GM18951 (cell line): ENCODE data around the gene CDC42BPG.

Experiments used
- POLR2A ChIP-seq: IDR thresholded peaks from 4 replicates; pipeline ENCODE4 v1.6.1; 2011; ENCODE audit warnings: mild to moderate bottlenecking; ENCODE audit not compliant: insufficient read length, insufficient read depth; ENCODE audit errors: extremely low read depth
- in situ Hi-C: fragments of 300-500 bp; cut with MboI; formaldehyde crosslinking; loops from one replicate; pipeline ENCODE4 v1.12.0; 2022; ENCODE audit warnings: low sequenced_read_pairs, mixed read lengths, inconsistent platforms; ENCODE audit not compliant: unreplicated experiment

CDC42BPG gene

DNA sequence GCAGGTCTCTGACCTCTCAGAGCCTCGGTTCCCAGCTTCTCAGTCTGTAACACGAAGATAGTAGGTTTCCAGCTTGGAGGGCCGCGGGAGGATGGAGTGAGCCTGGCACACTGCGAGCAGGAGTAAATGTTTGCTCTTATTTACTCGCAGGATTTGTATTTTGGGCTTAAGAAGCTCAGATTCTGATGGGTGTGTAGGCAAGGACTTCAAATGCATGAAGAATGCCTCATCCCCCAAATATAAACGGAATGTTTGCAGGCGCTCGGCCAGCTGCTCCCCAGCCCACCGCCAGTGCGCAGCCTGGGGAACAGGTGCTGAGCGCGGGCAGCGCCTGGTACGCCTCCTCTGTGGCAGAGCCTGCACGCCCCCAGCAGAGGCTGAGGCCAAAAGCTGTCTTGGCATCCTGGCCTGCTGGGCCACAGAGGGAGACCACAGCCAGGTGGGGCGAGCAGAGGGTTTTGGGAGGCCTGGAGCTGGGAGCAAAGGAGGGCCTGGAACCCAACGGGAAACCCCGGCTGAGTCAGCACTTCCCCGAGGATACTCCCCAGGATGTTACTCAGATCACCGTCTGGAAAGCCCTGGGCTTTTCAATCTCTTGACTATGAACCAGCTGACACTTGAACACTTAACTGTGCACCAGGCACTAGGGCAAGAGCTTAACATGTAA lies 24.6 kb upstream of the CDC42BPG start:
- in situ Hi-C loops, result no loop called here

DNA sequence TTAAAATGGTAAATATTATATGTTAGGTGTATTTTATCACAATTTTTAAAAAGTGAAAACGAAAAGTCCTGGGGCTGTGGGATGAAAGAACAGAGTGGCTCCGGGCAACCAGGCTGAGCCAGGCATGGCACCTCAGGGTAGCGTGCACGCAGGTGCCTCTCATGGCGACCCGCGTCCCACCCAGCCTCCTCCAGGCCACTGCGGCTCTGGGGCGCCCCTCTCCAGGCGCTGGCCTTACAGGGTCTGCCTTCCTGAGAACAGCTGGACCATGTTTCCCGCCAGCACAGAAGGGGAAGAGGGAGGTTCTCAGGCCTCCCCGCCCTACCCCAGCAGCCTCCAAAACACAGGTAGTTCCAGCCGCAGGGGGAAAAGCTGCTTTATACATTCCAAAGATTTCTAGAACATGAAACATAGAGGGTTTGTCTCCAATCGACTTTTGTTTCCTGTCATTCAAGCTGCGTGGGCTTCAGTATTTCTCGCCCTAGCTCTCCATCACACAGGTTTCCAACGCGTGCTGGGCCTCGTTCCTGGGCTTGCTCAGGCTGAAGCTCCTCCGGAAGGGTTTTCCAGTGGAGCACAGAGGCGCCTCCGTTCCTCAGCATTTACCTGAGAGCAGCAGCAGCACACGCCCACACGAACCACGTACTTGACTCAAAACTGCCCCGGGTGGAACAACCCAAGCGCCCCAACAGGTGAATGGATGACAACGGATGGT lies 23.5 kb upstream of the CDC42BPG start:
- no peak for TF ChIP-seq POLR2A
- in situ Hi-C loops, result no loop called here

More for the DNA sequence above, 24.6 kb upstream of the CDC42BPG start:
- no peak for TF ChIP-seq POLR2A

DNA sequence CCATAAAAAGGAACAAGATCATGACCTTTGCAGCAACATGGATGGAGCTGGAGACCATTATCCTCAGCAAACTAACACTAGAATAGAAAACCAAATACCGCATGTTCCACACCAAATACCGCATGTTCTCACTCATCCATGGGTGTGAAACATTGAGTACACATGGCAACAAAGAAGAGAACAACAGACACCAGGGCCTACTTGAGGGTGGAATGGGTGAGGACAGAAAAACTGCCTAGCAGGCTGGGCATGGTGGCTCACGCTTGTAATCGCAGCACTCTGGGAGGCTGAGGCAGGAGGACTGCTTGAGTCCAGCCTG lies 21.7 kb upstream of the CDC42BPG start:
- in situ Hi-C loops, result no loop called here
- TF ChIP-seq POLR2A, result no peak

DNA sequence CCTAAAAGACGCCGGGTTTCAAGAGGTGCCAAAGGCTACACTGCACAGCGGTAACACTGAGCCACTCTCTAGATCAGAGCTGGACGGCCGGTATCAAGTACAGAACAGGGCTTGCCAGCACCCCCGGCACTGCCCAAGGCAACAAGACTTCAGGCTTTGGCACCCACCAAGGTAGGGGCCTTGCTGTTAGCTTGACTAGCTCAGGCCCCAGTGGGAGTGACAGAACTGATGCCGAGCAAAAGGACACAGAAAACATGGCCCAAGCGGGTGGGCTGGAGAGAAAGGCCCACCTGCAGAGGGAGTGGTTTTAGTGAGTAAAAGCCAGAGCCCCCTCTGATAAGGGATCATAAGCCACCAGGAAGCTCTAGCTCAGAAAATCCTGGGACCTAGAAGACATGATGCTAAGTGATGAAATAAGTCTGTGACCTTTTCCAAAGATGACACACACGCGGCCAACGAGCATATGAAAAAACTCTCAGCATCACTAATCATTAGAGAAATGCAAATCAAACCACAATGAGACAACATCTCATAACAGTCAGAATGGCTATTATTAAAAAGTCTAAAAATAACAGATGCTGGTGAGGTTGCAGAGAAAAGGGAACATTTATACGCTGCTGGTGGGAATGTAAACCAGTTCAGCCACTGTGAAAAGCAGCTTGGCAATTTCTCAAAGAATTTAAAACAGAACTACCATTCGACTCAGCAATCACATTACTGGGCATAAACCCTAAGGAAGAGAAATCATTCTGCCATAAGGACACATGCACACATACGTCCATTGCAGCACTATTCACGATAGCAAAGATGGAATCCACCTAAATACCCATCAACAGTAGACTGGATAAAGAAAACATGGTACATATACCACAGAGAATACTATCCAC lies 21.1 kb upstream of the CDC42BPG start:
- in situ Hi-C loops, result no loop called here

DNA sequence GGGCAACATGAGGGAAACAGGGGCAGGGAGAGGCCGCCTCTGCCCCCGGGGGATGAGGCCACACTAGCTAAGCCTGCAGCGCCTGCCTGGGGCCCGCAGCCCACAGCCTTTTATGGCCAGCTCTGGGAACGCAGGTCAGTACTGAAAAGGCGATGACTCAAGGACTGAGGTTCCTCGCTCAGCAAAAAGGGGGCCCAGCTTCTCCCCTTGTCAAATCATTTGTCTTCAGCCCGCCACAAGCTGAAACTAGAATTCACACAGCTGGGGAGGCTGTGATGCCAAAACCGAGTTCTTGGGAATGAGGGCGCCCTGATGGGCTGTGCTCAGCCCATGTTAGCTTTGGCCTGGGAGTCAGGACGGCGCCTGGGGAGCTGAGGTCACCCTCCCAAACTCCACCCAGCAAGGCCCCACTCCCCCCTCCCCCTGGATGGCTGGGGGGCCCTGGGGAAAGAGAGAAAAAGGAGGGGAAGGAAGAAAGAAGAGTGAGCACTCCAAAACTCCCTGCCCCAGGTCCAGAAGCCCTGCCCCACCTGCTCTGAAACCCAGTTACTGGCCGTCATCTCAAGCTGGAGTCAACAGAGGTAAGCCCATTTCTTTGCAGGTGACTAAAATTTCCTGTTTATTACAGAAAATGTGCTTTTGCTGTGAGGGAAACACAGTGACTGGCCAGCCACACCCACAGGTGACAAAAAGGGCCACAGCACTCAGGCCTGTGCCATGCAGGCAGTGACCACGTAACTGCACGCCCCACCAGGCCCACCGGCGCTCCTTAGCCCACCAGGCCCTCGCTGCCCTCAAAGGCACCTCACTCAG lies 20.2 kb upstream of the CDC42BPG start:
- peak; percentile 32 for TF ChIP-seq POLR2A
- in situ Hi-C loops, result no loop called here

More for the DNA sequence above, 21.1 kb upstream of the CDC42BPG start:
- no peak for TF ChIP-seq POLR2A

DNA sequence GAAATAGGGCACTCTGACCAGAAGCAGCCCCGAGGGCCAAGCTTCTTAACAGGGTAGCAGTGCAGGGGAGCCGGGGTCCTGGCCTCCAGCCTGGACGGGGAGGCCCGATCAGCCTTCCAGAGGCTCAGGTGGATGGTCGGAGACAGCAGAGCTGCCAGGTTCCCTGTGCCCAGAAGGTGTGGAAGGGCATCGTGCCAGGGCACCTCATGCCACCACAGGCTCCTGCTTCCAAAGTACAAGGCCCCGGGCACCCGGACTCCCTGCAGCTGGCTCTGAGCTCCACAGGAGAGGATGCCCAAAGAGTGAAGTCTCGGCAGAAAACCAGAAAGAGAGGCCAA lies 19.7 kb upstream of the CDC42BPG start:
- no peak for TF ChIP-seq POLR2A
- in situ Hi-C loops, result no loop called here

DNA sequence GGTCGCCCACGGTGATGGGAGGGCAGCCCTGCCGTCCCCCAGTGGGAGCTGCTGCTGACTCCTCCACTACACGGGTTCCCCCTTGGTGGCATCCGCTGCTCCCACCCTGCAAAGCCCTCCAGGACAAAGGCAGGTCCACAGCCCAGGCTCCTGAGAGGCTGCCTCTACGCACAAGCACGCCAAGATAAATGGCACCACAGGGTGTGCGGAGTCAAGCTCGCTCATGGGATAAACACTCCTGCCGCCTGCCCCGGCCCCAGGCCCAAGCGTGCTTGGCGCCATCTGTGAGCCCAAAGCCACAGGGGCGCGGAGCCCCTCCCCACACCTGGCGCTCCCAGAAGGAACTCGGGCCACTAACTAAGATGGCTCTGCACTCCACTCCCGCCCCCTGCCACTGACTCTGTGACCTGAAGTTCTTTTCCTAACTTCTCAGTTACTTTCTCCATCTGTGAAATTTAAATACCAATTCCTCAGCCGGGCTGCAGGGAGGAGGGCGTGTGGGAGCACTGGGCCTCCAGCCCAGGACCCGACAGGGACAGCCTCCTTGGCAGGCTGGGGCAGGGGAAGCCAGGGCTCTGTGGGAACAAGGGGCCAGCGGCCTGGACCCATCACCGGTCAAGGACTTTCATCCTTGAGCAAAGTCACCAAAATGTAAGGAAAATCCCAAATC lies 19.1 kb upstream of the CDC42BPG start:
- in situ Hi-C loops, result no loop called here

DNA sequence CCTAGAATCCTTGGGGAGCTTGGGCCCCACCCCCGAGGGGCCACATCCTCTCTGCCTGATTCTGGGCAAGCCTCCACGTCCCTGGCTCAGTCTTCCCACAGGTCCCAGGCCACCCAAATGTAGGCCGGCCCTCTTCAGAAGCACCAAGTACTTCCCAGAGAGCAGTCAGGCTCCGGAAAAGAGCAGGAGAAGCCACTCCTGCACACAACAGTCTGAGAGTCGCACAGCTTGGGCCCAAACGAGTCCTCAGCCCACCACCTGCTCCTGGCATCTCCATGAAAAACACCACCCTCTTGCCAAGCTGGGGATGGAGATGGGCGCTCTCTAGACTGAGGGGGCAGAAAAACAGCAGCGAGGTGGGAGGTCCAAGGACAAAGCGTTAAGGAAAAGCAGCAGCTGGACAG lies 18.5 kb upstream of the CDC42BPG start:
- TF ChIP-seq POLR2A, result no peak
- in situ Hi-C loops, result no loop called here

More for the DNA sequence above, 19.1 kb upstream of the CDC42BPG start:
- no peak for TF ChIP-seq POLR2A

DNA sequence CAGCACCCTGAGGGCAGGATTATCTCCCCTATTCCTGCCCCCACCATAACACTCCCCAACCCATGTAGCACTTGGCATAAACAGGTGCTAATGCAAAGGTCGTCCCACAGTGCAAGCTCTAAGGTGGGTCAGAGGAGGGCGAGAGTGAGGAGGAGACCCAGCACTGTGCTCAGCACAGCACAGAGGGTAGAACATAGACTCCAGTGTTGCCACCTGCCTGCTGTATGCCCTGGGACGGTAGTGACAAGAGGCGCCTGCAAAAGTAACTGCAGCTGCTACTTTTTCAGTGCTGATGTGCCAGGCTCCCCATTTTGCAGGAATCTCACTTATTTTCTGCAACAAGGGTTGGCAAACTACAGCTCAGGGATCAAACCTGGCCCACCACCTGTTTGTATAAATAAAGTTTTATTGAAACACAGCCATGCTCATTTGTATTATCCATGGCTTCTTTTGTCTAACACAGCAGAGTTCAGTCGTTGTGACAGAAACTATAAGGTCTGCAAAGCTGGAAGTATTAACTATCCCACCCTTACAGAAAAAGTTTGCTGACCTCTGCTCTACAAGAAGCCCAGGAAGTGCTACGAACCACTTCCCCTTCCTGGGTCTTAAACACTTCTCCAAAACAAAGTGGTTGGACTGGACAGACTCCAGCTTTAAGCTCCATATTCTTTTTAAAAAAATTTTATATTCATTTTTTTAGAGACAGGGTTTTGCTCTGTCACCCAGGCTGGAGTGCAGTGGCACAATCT lies 16.9 kb upstream of the CDC42BPG start:
- in situ Hi-C loops, result no loop called here
- no peak for TF ChIP-seq POLR2A

DNA sequence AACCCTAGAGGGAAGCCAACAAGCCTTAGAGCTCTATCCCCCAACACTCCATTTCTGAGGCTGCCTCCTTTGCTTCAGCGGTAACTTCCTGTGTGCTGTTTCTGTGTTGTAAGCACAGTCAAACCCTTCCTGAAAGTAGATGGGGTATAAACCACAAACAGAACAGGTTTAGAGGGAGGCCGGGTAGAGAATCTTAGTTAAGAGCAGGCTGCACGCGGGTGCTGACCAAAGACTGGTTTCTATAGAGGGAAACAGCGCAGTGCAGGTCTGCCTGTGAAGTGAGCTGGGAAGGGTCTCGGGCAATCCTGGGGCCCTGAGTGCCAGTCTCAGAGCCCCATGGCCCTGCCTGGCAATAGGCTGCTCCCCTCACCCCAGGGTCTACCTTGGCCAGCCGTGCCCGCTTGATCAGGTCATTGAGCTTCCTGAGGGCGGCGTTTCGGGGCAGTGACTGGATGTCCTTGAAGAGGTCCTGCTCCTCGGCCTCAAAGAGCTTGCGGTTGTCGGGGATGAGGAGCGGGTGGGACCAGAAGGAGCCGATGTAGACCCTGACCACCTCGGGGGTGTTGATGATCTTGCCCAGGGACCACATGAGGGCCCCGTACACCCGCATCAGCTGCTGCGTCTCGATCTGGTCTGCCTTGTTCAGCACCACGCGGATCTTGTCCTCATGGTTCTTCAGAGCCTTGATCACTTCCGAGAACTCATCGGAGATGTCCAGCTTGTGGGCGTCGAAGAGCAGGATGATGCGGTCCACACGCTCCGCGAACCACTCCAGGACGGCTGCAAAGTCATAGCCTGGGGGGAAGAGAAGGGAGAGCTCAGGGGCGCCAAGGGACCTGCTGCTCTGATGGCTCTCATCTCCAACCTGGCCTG lies 15.3 kb upstream of the CDC42BPG start:
- in situ Hi-C loops, result no loop called here
- peak; percentile 1 for TF ChIP-seq POLR2A

DNA sequence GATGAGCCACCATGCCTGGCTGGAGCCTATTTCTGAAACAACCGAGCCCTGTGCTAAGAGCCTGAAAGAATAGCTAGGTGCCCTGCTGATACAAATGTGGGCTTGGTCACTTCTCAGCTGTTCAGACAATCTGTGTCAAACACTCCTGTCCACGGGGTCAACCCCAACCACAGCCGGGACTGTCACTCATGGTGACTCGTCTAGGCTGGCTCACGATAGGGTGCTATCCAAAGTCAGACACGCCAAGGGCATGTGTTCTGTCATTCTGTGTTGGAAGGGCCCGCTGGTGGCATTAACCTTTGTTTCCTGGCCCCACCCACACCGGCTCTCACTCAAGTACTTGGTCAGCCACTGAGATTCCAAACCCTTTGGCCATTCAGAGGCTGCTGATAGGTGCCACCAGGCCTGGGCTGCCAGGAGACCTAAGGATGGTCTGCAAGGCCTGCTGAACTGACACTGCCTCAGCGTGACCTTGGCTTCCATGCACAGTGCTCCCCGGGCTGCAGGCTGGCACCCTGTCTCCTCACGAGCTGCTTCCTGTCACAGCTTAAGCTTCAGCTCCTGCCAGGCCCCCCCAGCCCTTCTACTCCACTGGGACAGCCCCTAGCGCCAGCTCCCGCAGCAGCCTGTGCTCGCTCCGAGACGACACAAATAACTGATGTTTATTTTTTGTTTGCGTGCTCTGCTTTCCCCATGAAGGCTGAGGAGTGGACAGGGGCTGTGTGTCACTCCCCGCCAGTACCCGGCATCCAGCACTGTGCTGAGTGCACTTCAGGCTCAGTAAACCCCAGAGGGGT lies 14.2 kb upstream of the CDC42BPG start:
- peak; percentile 10 for TF ChIP-seq POLR2A
- in situ Hi-C loops, result no loop called here
